ENCODE measurements around the gene CAPN3.
"Not testable (repeated sequence)": the region's sequence is repeated elsewhere in the genome, so short reads cannot be mapped to it uniquely, and the experiment has no call there.

CAPN3 gene

DNA sequence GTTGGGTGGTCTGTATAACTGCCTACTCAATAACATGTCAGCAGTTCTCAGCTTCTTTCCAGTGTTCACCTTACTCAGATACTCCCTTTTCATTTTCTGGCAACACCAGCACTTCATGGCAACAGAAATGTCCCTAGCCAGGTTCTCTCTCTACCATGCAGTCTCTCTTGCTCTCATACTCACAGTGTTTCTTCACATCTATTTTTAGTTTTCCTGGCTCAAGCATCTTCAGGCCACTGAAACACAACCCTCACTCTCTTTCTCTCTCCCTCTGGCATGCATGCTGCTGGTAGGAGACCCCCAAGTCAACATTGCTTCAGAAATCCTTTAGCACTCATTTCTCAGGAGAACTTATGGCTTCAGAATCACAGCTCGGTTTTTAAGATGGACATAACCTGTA lies at the start of gene CAPN3:
Gene CAPN3 (plus strand): TSS at position 253 of the 400 bp plus-strand sequence. CDS start 305 bp downstream, outside the sequence.
- Mint-ChIP-seq H3K9me3 (no peaks in the 10 kb centered on the region), H3K36me3 (ENCODE audit: insufficient read depth) (peaks cover 3% of the 10 kb centered on the region), H3K27ac (ENCODE audit: low read depth) (no peak within 1 kb of the TSS)

GRCh38 chr15:42313463-42313862 lies 45.8 kb upstream of the CAPN3 start:
- H3K4me1 Mint-ChIP-seq = no peaks in the 10 kb centered on the region
- no peak for DNase-seq (ENCODE audit: low spot score in 2 of 2)
- peaks cover 19% of the 10 kb centered on the region for H3K36me3 Mint-ChIP-seq (ENCODE audit: insufficient read depth)
- no peak for ATAC-seq (replicated peaks; ENCODE audit: extremely low read depth, poor library complexity, severe bottlenecking)
- no peak overlapping the region for H3K27ac Mint-ChIP-seq (ENCODE audit: low read depth)
- no peaks in the 10 kb centered on the region for H3K9me3 Mint-ChIP-seq
- H3K4me3 Mint-ChIP-seq = no peak overlapping the region
- no peaks in the 10 kb centered on the region for H3K27me3 Mint-ChIP-seq

More for the DNA sequence above, at the start of gene CAPN3:
- DNase-seq (ENCODE audit: low spot score in 2 of 2) = no peak
- no peak for ATAC-seq (replicated peaks; ENCODE audit: extremely low read depth, poor library complexity, severe bottlenecking)
- Mint-ChIP-seq H3K4me1 (no peaks in the 10 kb centered on the region), H3K27me3 (no peaks in the 10 kb centered on the region), H3K4me3 (no peak within 1 kb of the TSS)

DNA sequence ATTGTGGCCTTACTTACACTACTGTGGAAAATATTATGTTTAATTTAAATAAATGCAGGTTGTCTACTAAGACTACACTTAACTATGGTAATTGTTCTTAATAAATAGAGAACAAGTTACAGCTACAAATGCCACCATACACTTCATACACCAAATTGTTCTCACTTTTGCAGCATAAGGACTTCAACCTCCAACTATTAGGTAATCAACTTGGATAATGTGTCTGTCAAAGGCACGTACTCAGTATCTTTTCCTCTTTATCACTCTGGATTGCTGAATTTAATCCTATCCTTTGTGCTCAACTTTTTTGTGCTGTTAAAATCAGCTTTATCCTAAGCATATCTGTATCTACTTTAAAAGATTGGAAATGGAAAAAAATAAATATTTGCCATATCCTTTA lies 44.5 kb upstream of the CAPN3 start:
- ATAC-seq (replicated peaks; ENCODE audit: extremely low read depth, poor library complexity, severe bottlenecking) (no peak), DNase-seq (ENCODE audit: low spot score in 2 of 2) (no peak)
- Mint-ChIP-seq H3K4me3 (no peak overlapping the region), H3K27me3 (no peaks in the 10 kb centered on the region), H3K4me1 (no peaks in the 10 kb centered on the region), H3K27ac (ENCODE audit: low read depth) (no peak overlapping the region), H3K9me3 (no peaks in the 10 kb centered on the region), H3K36me3 (ENCODE audit: insufficient read depth) (peaks cover 17% of the 10 kb centered on the region)

- Mint-ChIP-seq H3K4me1 (no peaks in the 10 kb centered on the region), H3K27me3 (no peaks in the 10 kb centered on the region), H3K4me3 (no peak overlapping the region), H3K9me3 (no peaks in the 10 kb centered on the region), H3K36me3 (ENCODE audit: insufficient read depth) (peaks cover 16% of the 10 kb centered on the region), H3K27ac (ENCODE audit: low read depth) (no peak overlapping the region)
- ATAC-seq (replicated peaks; ENCODE audit: extremely low read depth, poor library complexity, severe bottlenecking) (no peak), DNase-seq (ENCODE audit: low spot score in 2 of 2) (no peak)
Measured at GRCh38 chr15:42315521-42315920, 43.8 kb upstream of the CAPN3 start.

DNA sequence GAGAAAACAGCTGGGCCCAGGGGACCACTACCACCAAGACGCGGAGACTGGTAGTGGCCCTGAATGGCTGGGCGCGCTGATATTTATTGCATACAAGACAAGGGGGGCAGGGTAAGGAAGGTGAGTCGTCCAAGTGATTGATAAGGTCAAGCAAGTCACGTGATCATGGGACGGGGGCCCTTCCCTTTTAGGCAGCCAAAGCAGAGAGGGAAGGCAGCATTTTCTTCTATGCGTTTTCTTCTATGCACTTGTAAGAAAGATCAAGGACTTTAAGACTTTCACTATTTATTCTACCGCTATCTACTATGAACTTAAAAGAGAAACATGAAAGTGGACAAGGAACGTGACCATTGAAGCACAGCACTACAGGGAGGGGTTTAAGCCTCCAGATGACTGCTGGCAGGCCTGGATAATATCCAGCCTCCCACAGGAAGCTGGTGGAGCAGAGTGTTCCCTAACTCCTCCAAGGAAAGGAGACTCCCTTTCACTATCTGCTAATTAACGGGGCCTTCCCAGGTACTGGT lies 43.0 kb upstream of the CAPN3 start:
- DNase-seq (ENCODE audit: low spot score in 2 of 2); ATAC-seq (replicated peaks; ENCODE audit: extremely low read depth, poor library complexity, severe bottlenecking); H3K27me3 Mint-ChIP-seq; H3K4me1 Mint-ChIP-seq; H3K27ac Mint-ChIP-seq (ENCODE audit: low read depth); H3K9me3 Mint-ChIP-seq; H3K4me3 Mint-ChIP-seq: not testable (repeated sequence)
- peaks cover 14% of the 10 kb centered on the region for H3K36me3 Mint-ChIP-seq (ENCODE audit: insufficient read depth)

- no peak for ATAC-seq (replicated peaks; ENCODE audit: extremely low read depth, poor library complexity, severe bottlenecking)
- DNase-seq (ENCODE audit: low spot score in 2 of 2) = no peak
- Mint-ChIP-seq H3K27ac (ENCODE audit: low read depth) (no peak overlapping the region), H3K9me3 (no peaks in the 10 kb centered on the region), H3K4me3 (no peak overlapping the region), H3K4me1 (no peaks in the 10 kb centered on the region), H3K36me3 (ENCODE audit: insufficient read depth) (peaks cover 4% of the 10 kb centered on the region), H3K27me3 (no peaks in the 10 kb centered on the region)
Measured at GRCh38 chr15:42319206-42319605, 40.1 kb upstream of the CAPN3 start.

GRCh38 chr15:42324308-42324707 lies 35.0 kb upstream of the CAPN3 start:
- no peaks in the 10 kb centered on the region for H3K4me1 Mint-ChIP-seq
- no peak for ATAC-seq (replicated peaks; ENCODE audit: extremely low read depth, poor library complexity, severe bottlenecking)
- H3K9me3 Mint-ChIP-seq = no peaks in the 10 kb centered on the region
- no peaks in the 10 kb centered on the region for H3K27me3 Mint-ChIP-seq
- DNase-seq (ENCODE audit: low spot score in 2 of 2) = no peak
- peaks cover 15% of the 10 kb centered on the region for H3K36me3 Mint-ChIP-seq (ENCODE audit: insufficient read depth)
- no peak overlapping the region for H3K27ac Mint-ChIP-seq (ENCODE audit: low read depth)
- H3K4me3 Mint-ChIP-seq = no peak overlapping the region

GRCh38 chr15:42329161-42329560 lies 30.1 kb upstream of the CAPN3 start:
- ATAC-seq (replicated peaks; ENCODE audit: extremely low read depth, poor library complexity, severe bottlenecking) (no peak), DNase-seq (ENCODE audit: low spot score in 2 of 2) (no peak)
- H3K9me3 Mint-ChIP-seq = no peaks in the 10 kb centered on the region
- no peaks in the 10 kb centered on the region for H3K4me1 Mint-ChIP-seq
- H3K27me3 Mint-ChIP-seq = no peaks in the 10 kb centered on the region
- H3K4me3 Mint-ChIP-seq = no peak overlapping the region
- H3K27ac Mint-ChIP-seq (ENCODE audit: low read depth) = no peak overlapping the region
- H3K36me3 Mint-ChIP-seq (ENCODE audit: insufficient read depth) = peaks cover 13% of the 10 kb centered on the region

GRCh38 chr15:42329992-42330391 lies 29.3 kb upstream of the CAPN3 start:
- Mint-ChIP-seq H3K9me3 (peaks cover 4% of the 10 kb centered on the region), H3K4me3 (no peak overlapping the region), H3K4me1 (no peaks in the 10 kb centered on the region), H3K27me3 (no peaks in the 10 kb centered on the region), H3K36me3 (ENCODE audit: insufficient read depth) (peaks cover 15% of the 10 kb centered on the region), H3K27ac (ENCODE audit: low read depth) (no peak overlapping the region)
- no peak for ATAC-seq (replicated peaks; ENCODE audit: extremely low read depth, poor library complexity, severe bottlenecking)
- DNase-seq (ENCODE audit: low spot score in 2 of 2) = no peak

DNA sequence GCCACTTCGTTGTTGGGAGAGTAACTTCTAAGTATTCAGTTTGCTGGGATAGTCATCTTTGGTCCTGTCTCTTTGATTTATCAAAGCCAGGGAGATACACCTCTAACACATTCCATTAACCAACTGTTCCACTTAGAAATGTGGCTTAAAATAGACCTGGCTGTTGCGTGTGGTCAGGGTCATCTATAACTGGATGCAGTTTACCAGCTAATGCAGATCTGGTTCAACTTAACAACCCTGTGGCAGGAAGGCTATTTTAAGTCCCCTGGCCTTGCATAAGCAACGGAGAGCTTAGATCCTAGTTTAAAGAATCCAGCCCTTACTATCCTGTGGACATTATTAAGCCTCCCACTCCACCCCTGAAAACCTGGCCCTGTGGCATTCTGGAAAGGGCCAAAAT lies 28.1 kb upstream of the CAPN3 start:
- Mint-ChIP-seq H3K4me3 (no peak overlapping the region), H3K27me3 (no peaks in the 10 kb centered on the region), H3K27ac (ENCODE audit: low read depth) (no peak overlapping the region), H3K36me3 (ENCODE audit: insufficient read depth) (peaks cover 10% of the 10 kb centered on the region), H3K9me3 (peaks cover 11% of the 10 kb centered on the region), H3K4me1 (no peaks in the 10 kb centered on the region)
- DNase-seq (ENCODE audit: low spot score in 2 of 2) (no peak), ATAC-seq (replicated peaks; ENCODE audit: extremely low read depth, poor library complexity, severe bottlenecking) (no peak)

DNA sequence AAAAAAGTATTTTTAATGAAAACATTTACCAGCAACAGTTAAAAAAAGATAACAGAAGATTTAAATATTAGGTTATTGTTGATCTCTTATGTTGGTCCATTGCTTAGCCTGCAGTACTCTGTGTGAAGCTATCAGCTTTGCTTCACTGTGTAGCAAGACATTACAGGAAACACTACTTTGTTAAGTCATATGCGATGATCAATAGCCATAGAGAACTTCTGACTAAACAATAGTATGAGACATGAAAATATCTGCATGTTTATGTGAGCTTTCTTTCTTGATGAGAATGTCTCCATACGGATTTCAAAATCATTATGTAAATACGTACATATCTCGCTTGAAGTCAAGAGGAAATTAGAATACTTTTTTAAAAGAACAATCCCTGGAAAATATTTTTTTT lies 27.0 kb upstream of the CAPN3 start:
- ATAC-seq (replicated peaks; ENCODE audit: extremely low read depth, poor library complexity, severe bottlenecking) (no peak), DNase-seq (ENCODE audit: low spot score in 2 of 2) (no peak)
- no peak overlapping the region for H3K4me3 Mint-ChIP-seq
- H3K4me1 Mint-ChIP-seq = no peaks in the 10 kb centered on the region
- peaks cover 11% of the 10 kb centered on the region for H3K9me3 Mint-ChIP-seq
- H3K27me3 Mint-ChIP-seq = no peaks in the 10 kb centered on the region
- H3K36me3 Mint-ChIP-seq (ENCODE audit: insufficient read depth) = peaks cover 8% of the 10 kb centered on the region
- H3K27ac Mint-ChIP-seq (ENCODE audit: low read depth) = no peak overlapping the region

GRCh38 chr15:42335074-42335473 lies 24.2 kb upstream of the CAPN3 start:
- H3K4me1 Mint-ChIP-seq = no peaks in the 10 kb centered on the region
- ATAC-seq (replicated peaks; ENCODE audit: extremely low read depth, poor library complexity, severe bottlenecking) (no peak), DNase-seq (ENCODE audit: low spot score in 2 of 2) (no peak)
- H3K4me3 Mint-ChIP-seq = no peak overlapping the region
- H3K36me3 Mint-ChIP-seq (ENCODE audit: insufficient read depth) = peaks cover 5% of the 10 kb centered on the region
- no peaks in the 10 kb centered on the region for H3K27me3 Mint-ChIP-seq
- no peak overlapping the region for H3K27ac Mint-ChIP-seq (ENCODE audit: low read depth)
- H3K9me3 Mint-ChIP-seq = peaks cover 11% of the 10 kb centered on the region

GRCh38 chr15:42336650-42337049 lies 22.7 kb upstream of the CAPN3 start:
- H3K36me3 Mint-ChIP-seq (ENCODE audit: insufficient read depth); DNase-seq (ENCODE audit: low spot score in 2 of 2); H3K27me3 Mint-ChIP-seq; H3K4me3 Mint-ChIP-seq; ATAC-seq (replicated peaks; ENCODE audit: extremely low read depth, poor library complexity, severe bottlenecking); H3K27ac Mint-ChIP-seq (ENCODE audit: low read depth); H3K4me1 Mint-ChIP-seq: not testable (repeated sequence)
- H3K9me3 Mint-ChIP-seq = peaks cover 11% of the 10 kb centered on the region

- H3K4me1 Mint-ChIP-seq; ATAC-seq (replicated peaks; ENCODE audit: extremely low read depth, poor library complexity, severe bottlenecking); H3K36me3 Mint-ChIP-seq (ENCODE audit: insufficient read depth); H3K4me3 Mint-ChIP-seq; H3K27me3 Mint-ChIP-seq; H3K27ac Mint-ChIP-seq (ENCODE audit: low read depth); DNase-seq (ENCODE audit: low spot score in 2 of 2): not testable (repeated sequence)
- peaks cover 11% of the 10 kb centered on the region for H3K9me3 Mint-ChIP-seq
Measured at GRCh38 chr15:42337104-42337503, 22.2 kb upstream of the CAPN3 start.

All from central memory CD8-positive, alpha-beta T cell (primary cell).